ENCODE measurements around the gene PCNX2.
"Not testable (repeated sequence)": the region's sequence is repeated elsewhere in the genome, so short reads cannot be mapped to it uniquely, and the experiment has no call there.

PCNX2 gene

DNA sequence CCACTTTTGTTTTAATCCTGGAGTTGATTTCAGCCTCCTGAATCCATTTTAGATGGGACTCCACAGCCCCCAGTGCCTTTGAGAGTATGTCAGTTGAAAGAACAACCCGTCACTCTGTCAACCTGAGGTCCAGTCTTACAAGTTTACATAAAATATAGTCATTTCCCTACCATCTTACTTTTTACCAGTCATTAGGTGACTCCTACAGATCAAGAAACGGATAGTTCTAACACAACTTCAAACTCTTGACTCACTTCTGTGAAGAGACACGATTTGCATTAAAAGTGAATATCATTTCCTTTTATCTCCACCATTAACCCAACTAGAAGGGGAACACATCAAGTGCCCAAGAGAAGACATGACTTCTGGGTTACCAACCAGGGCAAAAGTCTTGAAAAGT lies 198.0 kb downstream of the PCNX2 start:
- no peak for DNase-seq

GRCh38 chr1:233094691-233095090 lies 200.8 kb downstream of the PCNX2 start:
- no peak for DNase-seq

- DNase-seq, result no peak
Measured at GRCh38 chr1:233094269-233094668, 201.3 kb downstream of the PCNX2 start.

GRCh38 chr1:233090746-233091494 lies 204.6 kb downstream of the PCNX2 start:
- no peak for DNase-seq

- DNase-seq, result no peak
Measured at GRCh38 chr1:233089251-233089650, 206.3 kb downstream of the PCNX2 start.

DNA sequence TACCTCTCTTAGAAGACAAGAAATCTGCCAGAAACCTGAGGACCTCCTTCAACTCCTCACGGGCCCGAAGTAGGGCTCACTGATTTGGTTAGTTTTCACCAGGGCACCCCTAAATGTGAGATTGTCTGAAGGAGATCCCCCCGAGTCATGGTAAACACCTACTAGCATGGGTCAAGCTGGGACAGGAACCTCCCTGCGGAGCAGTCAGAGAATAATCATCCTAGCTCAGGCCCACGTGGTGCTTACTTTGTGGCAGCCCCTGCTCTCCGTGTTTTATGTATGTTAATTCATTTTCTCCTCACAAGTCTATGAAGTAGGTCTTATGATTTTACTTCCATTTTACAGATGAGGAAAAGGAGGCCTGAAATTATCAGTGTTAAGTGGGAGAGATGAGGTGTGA lies 206.9 kb downstream of the PCNX2 start:
- DNase-seq, result no peak

DNA sequence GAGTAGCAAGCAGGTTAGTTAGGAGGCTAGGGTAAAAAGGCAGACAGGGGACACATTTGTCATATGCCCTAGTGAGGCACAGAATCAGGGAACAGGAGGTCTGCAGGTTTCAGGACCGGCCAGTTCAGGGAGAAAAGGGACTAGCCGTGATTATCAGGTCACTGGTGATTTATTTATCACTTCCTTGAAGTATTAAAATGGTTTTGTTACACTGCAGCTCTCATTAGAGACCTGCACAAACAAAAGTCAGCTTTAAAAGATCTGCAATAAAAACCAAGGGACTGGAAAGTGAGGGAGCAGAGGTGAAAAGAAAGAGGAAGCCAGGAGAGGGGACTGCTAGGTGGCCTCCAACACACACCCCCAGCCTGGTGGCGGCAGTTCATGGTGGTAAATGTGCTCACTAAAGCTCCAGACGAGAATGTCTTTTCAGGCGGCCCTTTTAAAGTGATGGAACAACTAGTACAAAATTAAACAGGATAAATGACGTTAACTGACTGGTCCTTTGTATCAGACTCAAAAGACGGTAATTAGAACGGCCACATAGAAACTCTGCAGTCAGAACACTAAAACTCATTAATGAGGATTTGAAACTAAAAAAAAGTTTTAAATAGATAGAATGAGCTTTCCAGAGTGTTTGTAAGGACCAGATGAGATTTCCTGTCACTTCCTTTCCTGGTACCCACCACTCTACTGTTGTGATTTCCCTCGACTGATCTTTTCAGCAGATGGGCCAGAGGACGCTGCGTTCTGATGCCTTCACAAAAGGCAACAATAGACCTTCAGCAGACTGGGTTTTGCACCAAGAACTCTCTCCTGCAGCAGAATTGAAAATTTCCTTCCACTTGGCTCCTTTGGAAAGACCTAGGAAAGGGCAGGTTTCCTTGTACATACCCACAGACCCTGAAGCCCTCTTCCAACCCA lies 208.3 kb downstream of the PCNX2 start:
- no peak for DNase-seq

DNA sequence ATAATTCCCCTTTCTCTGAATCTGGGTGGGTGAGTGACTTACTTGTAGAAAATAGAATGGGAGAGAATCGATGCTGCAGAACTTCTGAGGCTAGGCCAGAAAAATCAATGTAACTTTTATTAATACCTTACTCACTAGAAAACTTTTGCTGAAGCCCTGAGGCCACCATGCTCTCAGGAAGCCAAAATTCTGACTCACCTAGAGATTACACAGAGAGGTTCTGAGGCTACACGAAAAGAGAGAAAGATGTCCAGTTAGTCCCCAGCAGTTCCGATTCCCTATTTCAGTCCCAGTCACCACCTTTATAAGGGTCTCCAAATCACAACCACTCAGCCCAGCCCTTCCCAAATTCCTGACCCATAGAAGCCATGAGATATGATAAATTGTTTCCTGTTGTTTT lies 210.0 kb downstream of the PCNX2 start:
- DNase-seq, result no peak

DNA sequence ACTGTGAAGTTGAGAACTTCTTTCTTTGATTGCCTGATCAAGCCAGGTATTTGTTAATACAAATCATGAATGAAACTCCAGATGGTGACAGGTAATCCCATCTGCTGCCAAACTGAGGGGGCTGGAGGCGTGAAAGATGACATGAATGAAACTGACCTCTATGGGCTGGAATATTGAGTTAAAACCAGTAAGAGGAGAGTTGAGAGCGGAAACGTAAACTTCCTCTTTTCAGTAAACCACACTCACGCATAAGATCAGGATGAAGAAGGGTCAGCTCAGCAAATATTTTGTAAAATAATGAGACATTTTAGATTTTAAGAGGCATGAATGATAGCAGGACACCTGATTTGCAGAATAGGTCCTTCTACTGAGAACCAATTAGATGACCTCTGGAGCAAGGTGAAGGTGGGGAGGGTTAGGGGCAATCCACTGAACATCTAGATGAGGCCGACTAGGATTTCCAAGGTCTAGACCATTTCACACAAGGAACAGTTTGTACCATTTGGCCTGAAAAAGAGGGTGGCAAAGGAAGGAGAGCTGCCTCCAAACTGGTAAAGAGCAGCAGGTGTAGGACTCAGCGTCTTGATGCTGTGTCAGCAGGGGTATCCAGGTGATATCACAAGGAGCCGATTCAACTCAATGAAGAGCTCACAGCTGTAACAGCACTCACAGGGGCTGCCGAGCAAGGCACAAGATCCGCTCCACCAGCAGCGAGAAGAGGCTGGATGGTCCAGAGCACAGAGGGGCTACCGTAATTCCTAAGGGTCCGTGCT lies 212.6 kb downstream of the PCNX2 start:
- no peak for DNase-seq

DNA sequence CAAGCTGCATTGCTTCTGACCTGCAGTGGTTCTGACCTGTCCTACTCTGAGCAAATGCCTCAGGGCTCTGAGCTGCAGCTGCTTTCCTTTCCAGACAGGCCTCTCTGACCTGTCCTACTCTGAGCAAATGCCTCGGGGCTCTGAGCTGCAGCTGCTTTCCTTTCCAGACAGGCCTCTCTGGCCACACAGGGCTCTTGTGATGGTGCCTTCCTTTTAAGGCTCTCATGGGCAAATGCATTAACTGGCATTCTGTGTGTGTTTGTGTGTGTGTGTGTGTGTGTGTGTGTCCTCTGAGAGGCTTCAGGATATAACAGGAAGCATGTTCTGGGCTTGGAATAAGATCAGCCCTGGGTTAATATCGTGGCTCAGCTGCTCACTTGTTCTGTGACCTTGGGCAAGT lies 213.8 kb downstream of the PCNX2 start:
- DNase-seq, result no peak

DNA sequence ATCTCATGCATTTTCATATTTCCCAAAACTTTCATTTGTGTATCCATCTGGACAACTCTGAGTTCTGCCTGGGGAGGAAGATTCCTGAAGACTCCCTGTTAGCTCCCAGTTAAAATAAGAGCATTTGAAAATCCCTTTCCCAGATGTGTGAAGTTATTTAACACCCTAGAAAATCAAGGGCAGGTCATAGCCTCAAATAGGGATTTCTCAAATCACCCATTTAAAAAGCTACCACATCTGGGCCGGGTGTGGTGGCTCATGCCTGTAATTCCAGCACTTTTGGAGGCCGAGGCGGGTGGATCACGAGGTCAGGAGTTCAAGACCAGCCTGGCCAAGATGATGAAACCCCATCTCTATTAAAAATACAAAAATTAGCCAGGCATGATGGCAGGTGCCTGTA lies 214.7 kb downstream of the PCNX2 start:
- not testable (repeated sequence) for DNase-seq

- DNase-seq, result no peak
Measured at GRCh38 chr1:233080286-233080685, 215.2 kb downstream of the PCNX2 start.

GRCh38 chr1:233079574-233079973 lies 216.0 kb downstream of the PCNX2 start:
- no peak for DNase-seq

- no peak for DNase-seq
Measured at GRCh38 chr1:233078396-233078795, 217.1 kb downstream of the PCNX2 start.

GRCh38 chr1:233075915-233076295 lies 219.6 kb downstream of the PCNX2 start:
- no peak for DNase-seq

GRCh38 chr1:233066087-233066486 lies 229.4 kb downstream of the PCNX2 start:
- no peak for DNase-seq

DNA sequence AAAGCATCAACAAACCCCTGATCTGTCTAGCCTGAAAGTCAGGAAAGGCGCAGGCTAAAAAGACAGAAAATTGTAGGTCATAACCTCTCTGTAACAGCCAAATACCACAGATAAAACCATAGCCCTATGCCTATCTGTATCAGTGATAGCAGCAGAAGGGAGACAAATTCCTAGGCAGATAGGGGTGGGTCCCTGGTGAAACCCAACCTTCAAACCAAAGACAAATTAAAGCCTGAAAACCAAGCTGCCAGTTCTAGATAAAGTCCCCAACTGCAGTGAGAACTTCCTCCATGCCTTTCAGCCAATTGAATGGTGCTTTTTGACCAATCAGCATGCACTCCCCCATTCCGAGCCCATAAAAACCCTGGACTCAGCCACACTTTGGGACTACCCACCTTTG lies 229.8 kb downstream of the PCNX2 start:
- no peak for DNase-seq

DNA sequence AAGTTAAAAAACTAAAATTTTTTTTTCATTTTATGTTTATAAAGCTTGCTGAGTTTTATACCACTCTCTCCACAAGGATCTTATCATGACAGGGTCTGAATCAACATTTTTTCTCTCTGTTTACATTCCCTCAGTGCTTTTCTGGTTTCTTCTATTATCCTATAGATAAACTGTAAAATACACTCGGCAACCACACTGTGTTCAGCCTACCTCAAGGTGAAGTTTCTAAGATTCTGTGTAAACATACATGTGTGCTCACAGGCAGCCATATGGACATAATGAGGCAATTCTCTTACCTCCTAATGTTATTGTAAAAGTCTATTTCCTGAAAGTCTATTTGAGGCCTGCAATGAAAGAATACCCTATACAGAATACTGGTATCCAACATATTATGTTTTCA lies 230.5 kb downstream of the PCNX2 start:
- no peak for DNase-seq

DNA sequence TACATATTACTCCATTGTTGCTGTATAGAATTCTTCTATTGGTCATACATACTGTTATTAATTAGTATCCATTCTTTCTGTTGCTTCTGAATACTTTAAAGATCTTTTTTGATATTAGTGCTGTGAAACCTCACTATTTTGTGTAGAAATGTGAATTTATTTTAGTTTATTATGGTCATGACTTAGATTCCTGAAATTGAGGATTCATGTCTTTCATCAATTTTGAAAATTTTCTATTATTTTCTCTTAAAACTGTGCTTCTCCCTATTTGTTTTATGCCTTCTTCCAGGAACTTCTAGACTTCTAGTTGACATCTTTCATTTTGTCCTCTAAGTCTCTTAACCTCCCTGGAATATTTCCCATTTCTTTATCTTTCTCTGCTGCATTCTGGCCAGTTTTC lies 232.1 kb downstream of the PCNX2 start:
- DNase-seq, result no peak

DNA sequence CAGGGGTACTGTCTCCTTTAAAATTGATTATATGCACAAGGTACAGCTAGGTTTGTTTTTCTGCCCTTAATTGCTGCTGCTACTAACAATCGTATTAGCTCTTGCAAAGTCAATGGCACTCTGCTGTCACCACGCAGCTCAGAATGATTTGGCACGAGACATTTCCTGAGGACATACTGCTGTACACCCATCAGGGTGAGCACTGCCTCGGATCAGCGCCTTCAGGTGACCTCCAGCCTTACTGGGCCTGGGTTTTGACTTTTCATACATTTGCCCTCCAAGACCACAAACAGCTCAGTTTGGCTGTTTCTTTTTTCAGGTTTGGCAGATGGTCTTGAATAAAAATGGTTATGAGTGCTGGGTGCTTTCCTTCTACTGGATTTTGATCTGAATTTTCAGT lies 234.3 kb downstream of the PCNX2 start:
- no peak for DNase-seq

DNA sequence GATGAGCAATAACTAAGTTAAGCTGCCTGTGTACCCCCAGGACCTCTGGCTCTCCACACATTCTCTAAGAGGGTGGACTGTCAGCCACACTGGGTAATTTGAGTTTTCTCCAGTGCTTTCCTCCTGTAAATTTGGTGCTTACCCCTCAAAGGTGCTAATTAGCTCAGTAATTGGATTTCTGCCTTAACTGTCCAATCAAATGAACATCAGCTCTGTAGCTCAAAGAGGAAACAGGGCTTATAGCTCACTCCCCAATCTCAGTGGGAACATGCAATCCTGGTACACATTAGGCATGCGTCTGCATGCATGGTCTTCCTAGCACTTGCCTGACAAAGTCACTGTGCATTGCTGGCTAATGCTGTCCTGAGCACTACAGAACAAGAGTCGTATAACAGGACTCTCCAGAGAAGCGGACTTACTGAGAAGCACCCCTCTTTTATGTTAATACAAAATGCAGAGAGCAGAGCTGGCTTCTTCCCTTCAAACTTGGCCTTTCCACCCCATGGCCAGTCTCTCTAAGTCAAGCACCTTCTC lies 235.0 kb downstream of the PCNX2 start:
- no peak for DNase-seq

GRCh38 chr1:233057836-233058235 lies 237.7 kb downstream of the PCNX2 start:
- no peak for DNase-seq

All from activated CD4-positive, alpha-beta T cell treated with anti-CD3 and anti-CD28 coated beads, Interleukin-2, amount 50 U/mL, for 1 hour (primary cell).